HL-60 (cell line): Measurements from ENCODE around the gene HDAC7.

Experiments
- DNase-seq, 2 experiments: peaks; one replicate each; pipeline ENCODE4 v3.0.0-alpha.2; 2010 to 2020; ENCODE audit warnings: low read depth in 1 of 2, low spot score in 1 of 2
- H3K27ac ChIP-seq: fragments of 250-450 bp; sonication (Bioruptor Pico); replicated peaks from 2 replicates; pipeline ENCODE4 v1.5.1; 2020; ENCODE audit warnings: mild to moderate bottlenecking, moderate library complexity
- H3K27me3 ChIP-seq: fragments of 250-450 bp; sonication (Bioruptor Pico); 2 replicates; pipeline ENCODE4 v1.5.1; 2021; ENCODE audit warnings: mild to moderate bottlenecking, moderate library complexity; ENCODE audit not compliant: insufficient read depth, poor library complexity, severe bottlenecking
- H3K4me3 ChIP-seq: replicated peaks from 2 replicates; pipeline ENCODE4 v1.5.1; 2011; ENCODE audit warnings: mild to moderate bottlenecking, control low read depth, low read length; ENCODE audit not compliant: insufficient read depth
- GABPA ChIP-seq: IDR thresholded peaks from 2 replicates; pipeline ENCODE4 v1.6.1; 2012; ENCODE audit warnings: low read depth
- POLR2AphosphoS5 ChIP-seq: IDR thresholded peaks from 2 replicates; pipeline ENCODE4 v1.6.1; 2012; ENCODE audit warnings: low read depth
- SPI1 ChIP-seq: IDR thresholded peaks from 2 replicates; pipeline ENCODE4 v1.6.1; 2012; ENCODE audit warnings: low read depth, mild to moderate bottlenecking, borderline replicate concordance
- TF ChIP-seq, protein P1 (sequence below): IDR thresholded peaks from 2 replicates; pipeline ENCODE4 v1.6.1; 2012; ENCODE audit warnings: low read depth; ENCODE audit not compliant: insufficient replicate concordance
- TF ChIP-seq, protein P2 (sequence below): IDR thresholded peaks from one replicate; pipeline ENCODE4 v1.5.1; 2011; ENCODE audit warnings: low read length, control low read depth, inconsistent platforms; ENCODE audit not compliant: insufficient read depth

Gene HDAC7

DNA sequence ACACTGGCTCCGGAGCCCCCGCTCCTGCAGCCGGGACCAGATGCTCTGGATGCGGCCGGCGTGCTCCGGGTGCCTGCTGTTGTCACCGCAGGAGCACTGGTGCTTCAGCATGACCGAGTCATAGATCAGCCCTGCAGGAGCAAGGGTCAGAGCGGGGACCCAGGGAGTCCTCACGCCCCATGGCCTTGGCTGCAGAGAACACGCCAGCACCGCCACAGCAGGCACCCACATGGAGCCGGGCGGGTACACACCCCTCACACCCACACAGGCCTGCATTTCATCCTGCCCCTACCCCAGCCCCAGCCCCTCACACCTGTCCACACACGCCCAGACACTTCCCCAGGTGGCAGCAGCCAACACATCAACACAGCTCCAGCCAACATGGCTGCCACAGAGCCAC is 27.8 kb downstream of the HDAC7 start:
- DNase-seq: no peak
- H3K27me3 ChIP-seq: no peaks in the 10 kb centered on the region
- H3K27ac ChIP-seq: no peak overlapping the region
- H3K4me3 ChIP-seq: no peak overlapping the region
- no peak for TF ChIP-seq POLR2AphosphoS5
- TF ChIP-seq GABPA: no peak
- TF ChIP-seq, protein P1, sequence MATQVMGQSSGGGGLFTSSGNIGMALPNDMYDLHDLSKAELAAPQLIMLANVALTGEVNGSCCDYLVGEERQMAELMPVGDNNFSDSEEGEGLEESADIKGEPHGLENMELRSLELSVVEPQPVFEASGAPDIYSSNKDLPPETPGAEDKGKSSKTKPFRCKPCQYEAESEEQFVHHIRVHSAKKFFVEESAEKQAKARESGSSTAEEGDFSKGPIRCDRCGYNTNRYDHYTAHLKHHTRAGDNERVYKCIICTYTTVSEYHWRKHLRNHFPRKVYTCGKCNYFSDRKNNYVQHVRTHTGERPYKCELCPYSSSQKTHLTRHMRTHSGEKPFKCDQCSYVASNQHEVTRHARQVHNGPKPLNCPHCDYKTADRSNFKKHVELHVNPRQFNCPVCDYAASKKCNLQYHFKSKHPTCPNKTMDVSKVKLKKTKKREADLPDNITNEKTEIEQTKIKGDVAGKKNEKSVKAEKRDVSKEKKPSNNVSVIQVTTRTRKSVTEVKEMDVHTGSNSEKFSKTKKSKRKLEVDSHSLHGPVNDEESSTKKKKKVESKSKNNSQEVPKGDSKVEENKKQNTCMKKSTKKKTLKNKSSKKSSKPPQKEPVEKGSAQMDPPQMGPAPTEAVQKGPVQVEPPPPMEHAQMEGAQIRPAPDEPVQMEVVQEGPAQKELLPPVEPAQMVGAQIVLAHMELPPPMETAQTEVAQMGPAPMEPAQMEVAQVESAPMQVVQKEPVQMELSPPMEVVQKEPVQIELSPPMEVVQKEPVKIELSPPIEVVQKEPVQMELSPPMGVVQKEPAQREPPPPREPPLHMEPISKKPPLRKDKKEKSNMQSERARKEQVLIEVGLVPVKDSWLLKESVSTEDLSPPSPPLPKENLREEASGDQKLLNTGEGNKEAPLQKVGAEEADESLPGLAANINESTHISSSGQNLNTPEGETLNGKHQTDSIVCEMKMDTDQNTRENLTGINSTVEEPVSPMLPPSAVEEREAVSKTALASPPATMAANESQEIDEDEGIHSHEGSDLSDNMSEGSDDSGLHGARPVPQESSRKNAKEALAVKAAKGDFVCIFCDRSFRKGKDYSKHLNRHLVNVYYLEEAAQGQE: no peak
- TF ChIP-seq, protein P2, sequence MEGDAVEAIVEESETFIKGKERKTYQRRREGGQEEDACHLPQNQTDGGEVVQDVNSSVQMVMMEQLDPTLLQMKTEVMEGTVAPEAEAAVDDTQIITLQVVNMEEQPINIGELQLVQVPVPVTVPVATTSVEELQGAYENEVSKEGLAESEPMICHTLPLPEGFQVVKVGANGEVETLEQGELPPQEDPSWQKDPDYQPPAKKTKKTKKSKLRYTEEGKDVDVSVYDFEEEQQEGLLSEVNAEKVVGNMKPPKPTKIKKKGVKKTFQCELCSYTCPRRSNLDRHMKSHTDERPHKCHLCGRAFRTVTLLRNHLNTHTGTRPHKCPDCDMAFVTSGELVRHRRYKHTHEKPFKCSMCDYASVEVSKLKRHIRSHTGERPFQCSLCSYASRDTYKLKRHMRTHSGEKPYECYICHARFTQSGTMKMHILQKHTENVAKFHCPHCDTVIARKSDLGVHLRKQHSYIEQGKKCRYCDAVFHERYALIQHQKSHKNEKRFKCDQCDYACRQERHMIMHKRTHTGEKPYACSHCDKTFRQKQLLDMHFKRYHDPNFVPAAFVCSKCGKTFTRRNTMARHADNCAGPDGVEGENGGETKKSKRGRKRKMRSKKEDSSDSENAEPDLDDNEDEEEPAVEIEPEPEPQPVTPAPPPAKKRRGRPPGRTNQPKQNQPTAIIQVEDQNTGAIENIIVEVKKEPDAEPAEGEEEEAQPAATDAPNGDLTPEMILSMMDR: no peak
- TF ChIP-seq SPI1: no peak

DNA sequence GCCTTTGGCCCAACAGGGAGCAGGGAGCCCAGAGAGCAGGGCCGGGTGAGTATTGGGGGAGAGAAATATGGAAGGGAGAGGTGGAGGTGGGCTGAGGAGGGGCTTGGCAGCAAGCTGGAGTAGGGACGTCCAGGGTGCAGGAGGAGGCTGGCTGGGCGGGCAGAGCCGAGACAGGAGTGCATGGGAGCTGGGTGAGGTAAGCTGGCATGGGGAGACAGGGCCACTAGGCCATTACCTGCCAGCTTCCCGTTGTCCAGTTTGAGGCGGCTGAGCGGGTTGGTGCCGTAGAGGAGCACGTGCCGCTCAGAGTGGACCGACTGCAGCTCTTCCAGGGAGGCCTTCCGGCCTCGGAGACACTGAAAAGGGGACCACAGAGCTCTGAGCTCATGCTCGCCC is 28.4 kb downstream of the HDAC7 start:
- H3K4me3 ChIP-seq: no peak overlapping the region
- H3K27me3 ChIP-seq: no peaks in the 10 kb centered on the region
- no peak for TF ChIP-seq GABPA
- TF ChIP-seq SPI1: no peak
- TF ChIP-seq POLR2AphosphoS5: no peak
- TF ChIP-seq, protein P1: no peak
- TF ChIP-seq, protein P2: no peak
- no peak overlapping the region for H3K27ac ChIP-seq
- no peak for DNase-seq

DNA sequence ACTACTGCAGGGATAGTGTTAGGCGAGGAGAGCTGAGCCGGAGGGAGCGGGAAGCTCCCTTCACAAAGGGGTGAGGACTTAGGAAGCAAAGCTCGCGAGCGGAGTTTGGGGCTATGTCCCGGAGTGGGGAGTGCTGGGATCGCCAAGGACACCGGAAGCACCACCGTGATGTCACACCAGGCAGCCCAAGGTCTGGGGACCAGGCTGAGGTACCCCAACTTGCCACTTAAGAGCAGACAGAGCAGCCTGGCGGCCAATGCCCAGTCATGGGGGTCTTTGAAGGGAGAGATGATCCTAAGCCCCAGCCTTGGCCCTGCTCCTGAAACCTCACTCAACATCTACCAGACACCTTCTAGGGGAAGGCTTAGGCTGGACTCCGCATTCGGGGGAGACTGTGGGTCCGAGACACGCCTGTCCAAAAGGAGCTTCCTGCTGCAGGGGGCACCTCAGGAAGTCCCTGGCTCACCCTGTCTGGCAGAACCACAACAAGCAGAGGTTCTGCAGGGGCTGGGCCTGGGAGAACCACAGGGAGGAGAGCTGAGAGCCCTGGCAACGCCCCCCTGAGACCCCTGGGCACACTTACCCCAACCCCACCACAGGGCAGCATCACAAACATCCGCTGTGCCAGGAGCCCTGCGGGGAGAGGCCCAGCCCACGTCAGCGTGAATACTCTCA is 28.9 kb downstream of the HDAC7 start:
- no peak for TF ChIP-seq SPI1
- TF ChIP-seq, protein P2: no peak
- TF ChIP-seq, protein P1: no peak
- TF ChIP-seq GABPA: no peak
- TF ChIP-seq POLR2AphosphoS5: no peak
- H3K27me3 ChIP-seq: no peaks in the 10 kb centered on the region
- no peak for DNase-seq
- H3K27ac ChIP-seq: no peak overlapping the region
- no peak overlapping the region for H3K4me3 ChIP-seq
